Colonic mucosa (tissue), 4 donors: ENCODE data around the gene GTF3C1. TPM values are rescaled to one million over a fixed set of nuclear protein-coding genes. Genes with fewer than 3 reads are reported as not detected.
"Not testable (repeated sequence)": the region's sequence is repeated elsewhere in the genome, so short reads cannot be mapped to it uniquely, and the experiment has no call there.

Experiments used
- DNase-seq: peaks from one replicate; pipeline ENCODE4 v3.0.0-alpha.2; 2020
- H3K27ac ChIP-seq: fragments of 200-600 bp; one replicate; pipeline ENCODE4 v1.8.0; 2021
- H3K27me3 ChIP-seq: fragments of 200-600 bp; one replicate; pipeline ENCODE4 v1.8.0; 2021
- H3K36me3 ChIP-seq: fragments of 200-600 bp; one replicate; pipeline ENCODE4 v1.8.0; 2021
- H3K4me1 ChIP-seq: fragments of 200-600 bp; one replicate; pipeline ENCODE4 v1.8.0; 2021; ENCODE audit warnings: mild to moderate bottlenecking
- H3K4me3 ChIP-seq: fragments of 200-600 bp; one replicate; pipeline ENCODE4 v1.8.0; 2021
- H3K9ac ChIP-seq, 2 donors: one replicate each; pipeline ENCODE4 v1.7.0; 2013; ENCODE audit warnings: control low read depth in 2 of 2, low read depth in 2 of 2, low read length in 2 of 2
- H3K9me3 ChIP-seq: fragments of 200-600 bp; one replicate; pipeline ENCODE4 v1.8.0; 2021
- CTCF ChIP-seq: fragments of 200-600 bp; IDR thresholded peaks from one replicate; pipeline ENCODE4 v1.8.0; 2022; ENCODE audit warnings: antibody characterized with exemption, mild to moderate bottlenecking
- intact Hi-C: fragments of 100-400 bp; cut with DNase I; formaldehyde crosslinking; loops from one replicate; pipeline ENCODE4 v1.14.1; 2022
- total RNA-seq, 2 donors: library from RNA; stranded (reverse); fragmentation: NEBNext Ultra II Directional in 1 of 2; extraction: Animal tissue kit (Norgen Biotek cat#: 25700) in 1 of 2; gene quantifications; one replicate each; pipeline ENCODE4 v1.2.1, GENCODE V29; 2021
- donor health status: healthy.
- donor health status: DM: no; HTN: no; CAD: no.
- donor health status: DM: no; HTN: no; CAD: no.

GTF3C1 gene
- total RNA-seq, 2 donors from 2014 or later = 40.1 to 67.8 TPM

DNA sequence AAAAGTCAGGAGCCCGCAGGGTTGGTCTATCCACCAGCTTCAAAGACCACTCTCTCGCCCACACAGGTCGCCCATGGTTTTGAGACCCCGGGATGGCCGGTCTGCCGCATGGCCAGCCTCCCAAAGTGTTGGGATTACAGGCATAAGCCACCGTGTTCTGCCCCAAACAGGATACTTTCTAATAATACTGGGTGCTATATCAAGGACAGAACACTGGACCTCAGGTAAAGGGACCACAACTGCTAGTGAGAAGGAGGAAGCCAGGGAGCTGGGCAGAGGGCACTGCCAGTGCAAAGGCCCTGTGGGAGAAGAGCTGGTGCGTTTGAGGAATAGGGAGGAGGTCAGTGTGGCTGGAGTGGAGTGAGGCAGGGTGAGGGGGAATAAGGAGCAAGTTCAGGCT lies 113.6 kb downstream of the GTF3C1 start:
- TF ChIP-seq CTCF = no peak
- no peaks in the 10 kb centered on the region for H3K27me3 ChIP-seq
- H3K27ac ChIP-seq = no peak overlapping the region
- no peaks in the 10 kb centered on the region for H3K9me3 ChIP-seq
- no peak overlapping the region for H3K9ac ChIP-seq
- peak; percentile 13 for DNase-seq
- intact Hi-C loops = no loop called here
- H3K4me3 ChIP-seq = no peak overlapping the region
- H3K36me3 ChIP-seq = no peaks in the 10 kb centered on the region
- no peaks in the 10 kb centered on the region for H3K4me1 ChIP-seq

GRCh38 chr16:27435146-27435545 lies 114.6 kb downstream of the GTF3C1 start:
- H3K27me3 ChIP-seq, H3K4me3 ChIP-seq, H3K36me3 ChIP-seq, H3K27ac ChIP-seq, H3K9ac ChIP-seq, intact Hi-C loops, H3K4me1 ChIP-seq, H3K9me3 ChIP-seq: not testable (repeated sequence)
- DNase-seq = peak; percentile 4

DNA sequence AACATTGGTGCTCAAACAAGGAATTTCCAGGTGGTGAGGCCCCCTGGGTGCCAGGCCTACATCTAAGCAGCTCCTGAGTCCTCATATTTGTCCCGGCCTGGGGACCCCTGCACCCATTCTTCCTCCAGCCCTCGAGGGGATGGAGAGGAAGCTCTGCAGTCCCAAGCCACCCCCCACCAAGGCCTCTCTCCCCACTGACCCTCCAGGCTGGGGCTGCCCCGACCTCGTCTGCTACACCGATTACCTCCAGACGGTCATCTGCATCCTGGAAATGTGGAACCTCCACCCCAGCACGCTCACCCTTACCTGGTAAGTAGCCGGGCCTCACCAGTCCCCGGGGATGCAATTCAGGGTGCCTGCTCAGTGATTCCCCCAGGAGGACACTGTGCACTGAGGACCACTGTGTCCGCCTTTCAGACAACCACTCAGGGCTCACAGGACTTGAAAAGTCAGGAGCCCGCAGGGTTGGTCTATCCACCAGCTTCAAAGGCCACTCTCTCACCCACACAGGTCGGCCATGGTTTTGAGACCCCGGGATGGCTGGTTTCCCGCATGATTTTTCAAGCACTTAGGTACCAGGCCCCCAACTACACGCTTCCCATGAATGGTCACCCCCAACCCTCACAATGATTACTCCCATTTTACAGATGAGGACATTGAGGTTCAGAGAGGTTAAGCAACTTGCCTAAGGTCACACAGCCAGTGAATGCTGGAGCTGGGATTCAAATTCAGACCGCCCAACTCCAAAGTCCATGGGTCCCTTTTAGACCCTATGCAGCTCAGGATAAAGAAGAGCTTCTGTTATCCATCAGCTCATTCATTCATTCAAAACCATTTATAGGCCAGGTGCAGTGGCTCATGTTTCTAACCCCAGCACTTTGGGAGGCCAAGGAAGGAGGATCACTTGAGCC lies 115.3 kb downstream of the GTF3C1 start:
- no peaks in the 10 kb centered on the region for H3K4me1 ChIP-seq
- H3K4me3 ChIP-seq = no peak overlapping the region
- TF ChIP-seq CTCF = no peak
- H3K9ac ChIP-seq = no peak overlapping the region
- no peaks in the 10 kb centered on the region for H3K27me3 ChIP-seq
- intact Hi-C loops = no loop called here
- no peaks in the 10 kb centered on the region for H3K9me3 ChIP-seq
- peak; percentile 10 for DNase-seq
- no peak overlapping the region for H3K27ac ChIP-seq
- H3K36me3 ChIP-seq = no peaks in the 10 kb centered on the region

GRCh38 chr16:27433636-27434035 lies 116.1 kb downstream of the GTF3C1 start:
- intact Hi-C loops = no loop called here
- no peak for TF ChIP-seq CTCF

GRCh38 chr16:27433191-27433590 lies 116.5 kb downstream of the GTF3C1 start:
- H3K4me3 ChIP-seq, H3K4me1 ChIP-seq, H3K27ac ChIP-seq, H3K9ac ChIP-seq, intact Hi-C loops, H3K9me3 ChIP-seq, H3K27me3 ChIP-seq, H3K36me3 ChIP-seq: not testable (repeated sequence)
- peak; percentile 3 for DNase-seq

More at GRCh38 chr16:27433636-27434035, 116.1 kb downstream of the GTF3C1 start:
- Histone ChIP-seq H3K9me3 (no peaks in the 10 kb centered on the region), H3K9ac (no peak overlapping the region), H3K4me3 (no peak overlapping the region), H3K27ac (no peak overlapping the region), H3K36me3 (no peaks in the 10 kb centered on the region), H3K4me1 (no peaks in the 10 kb centered on the region), H3K27me3 (no peaks in the 10 kb centered on the region)
- DNase-seq = peak; percentile 3

GRCh38 chr16:27432558-27432957 lies 117.2 kb downstream of the GTF3C1 start:
- no peak for TF ChIP-seq CTCF
- no peak overlapping the region for H3K9ac ChIP-seq
- intact Hi-C loops = no loop called here

More at GRCh38 chr16:27432558-27432957, 117.2 kb downstream of the GTF3C1 start:
- Histone ChIP-seq H3K27ac (no peak overlapping the region), H3K4me3 (no peak overlapping the region), H3K36me3 (no peaks in the 10 kb centered on the region), H3K4me1 (no peaks in the 10 kb centered on the region), H3K9me3 (no peaks in the 10 kb centered on the region), H3K27me3 (no peaks in the 10 kb centered on the region)
- no peak for DNase-seq
